Tibial nerve (tissue), 4 donors: ENCODE measurements around the gene ANO10.

ENCODE experiments used
- EP300 ChIP-seq, 2 donors: sonication (generic); formaldehyde crosslinking; IDR thresholded peaks; one replicate each; pipeline ENCODE4 v1.6.1; 2017; ENCODE audit warnings: antibody characterized with exemption in 2 of 2, mild to moderate bottlenecking in 1 of 2
- POLR2A ChIP-seq, 2 donors: fragments of 450-650 bp; IDR thresholded peaks; one replicate each; pipeline ENCODE4 v1.6.1; 2017; ENCODE audit warnings: antibody characterized with exemption in 2 of 2, mild to moderate bottlenecking in 2 of 2, moderate library complexity in 2 of 2
- TF ChIP-seq, protein P1 (sequence below), 5 experiments: fragments of 200-600 bp in 3 of 5; fragments of 450-650 bp in 2 of 5; sonication (generic) in 3 of 5; IDR thresholded peaks; one replicate each; pipeline ENCODE4 v1.5.1; 2016 to 2019; ENCODE audit warnings: antibody characterized with exemption in 5 of 5, mild to moderate bottlenecking in 3 of 5, moderate library complexity in 2 of 5

DNA sequence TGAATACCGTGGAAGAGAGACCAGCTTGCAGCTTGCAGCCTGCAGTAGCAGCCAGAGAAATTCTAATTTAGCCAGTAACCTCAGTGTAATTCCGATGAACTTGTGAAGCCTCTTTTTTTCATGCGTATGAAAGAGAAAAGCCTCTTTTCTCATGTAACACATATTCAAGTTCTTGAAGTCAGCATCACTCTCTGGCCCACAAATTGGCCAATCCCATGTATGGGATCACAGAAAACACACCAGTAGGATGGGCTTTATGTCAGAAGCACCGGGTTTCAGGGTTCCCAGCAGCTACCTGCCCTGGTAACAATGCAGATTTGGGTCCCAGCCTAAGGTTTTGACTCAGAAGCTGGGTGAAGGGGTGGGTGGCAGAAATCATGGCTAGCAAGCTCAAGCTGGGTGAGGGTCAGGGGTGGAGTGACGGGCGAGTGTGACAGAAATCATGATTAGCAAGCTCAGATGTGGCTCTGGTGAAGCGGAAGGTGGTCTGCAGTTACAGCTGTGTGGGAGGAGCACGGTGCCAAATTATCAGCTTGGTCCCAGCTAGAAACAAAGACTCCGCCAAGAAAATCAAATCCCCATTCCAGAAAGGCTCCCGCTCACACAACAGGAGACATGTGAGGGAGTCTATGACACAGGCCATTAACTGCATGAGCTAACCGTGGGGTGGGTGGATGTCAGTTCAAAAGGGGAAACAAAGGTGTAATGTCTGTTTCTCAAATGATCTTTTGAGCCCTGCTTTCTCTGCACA, 248.8 kb downstream of the ANO10 start:
- TF ChIP-seq, protein P1, sequence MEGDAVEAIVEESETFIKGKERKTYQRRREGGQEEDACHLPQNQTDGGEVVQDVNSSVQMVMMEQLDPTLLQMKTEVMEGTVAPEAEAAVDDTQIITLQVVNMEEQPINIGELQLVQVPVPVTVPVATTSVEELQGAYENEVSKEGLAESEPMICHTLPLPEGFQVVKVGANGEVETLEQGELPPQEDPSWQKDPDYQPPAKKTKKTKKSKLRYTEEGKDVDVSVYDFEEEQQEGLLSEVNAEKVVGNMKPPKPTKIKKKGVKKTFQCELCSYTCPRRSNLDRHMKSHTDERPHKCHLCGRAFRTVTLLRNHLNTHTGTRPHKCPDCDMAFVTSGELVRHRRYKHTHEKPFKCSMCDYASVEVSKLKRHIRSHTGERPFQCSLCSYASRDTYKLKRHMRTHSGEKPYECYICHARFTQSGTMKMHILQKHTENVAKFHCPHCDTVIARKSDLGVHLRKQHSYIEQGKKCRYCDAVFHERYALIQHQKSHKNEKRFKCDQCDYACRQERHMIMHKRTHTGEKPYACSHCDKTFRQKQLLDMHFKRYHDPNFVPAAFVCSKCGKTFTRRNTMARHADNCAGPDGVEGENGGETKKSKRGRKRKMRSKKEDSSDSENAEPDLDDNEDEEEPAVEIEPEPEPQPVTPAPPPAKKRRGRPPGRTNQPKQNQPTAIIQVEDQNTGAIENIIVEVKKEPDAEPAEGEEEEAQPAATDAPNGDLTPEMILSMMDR (IDR thresholded peaks at IDR 0.05), result no peak
- no peak for TF ChIP-seq EP300 (IDR thresholded peaks at IDR 0.05)
- no peak for TF ChIP-seq POLR2A (IDR thresholded peaks at IDR 0.05)
